GM23338 (cell line): Measurements from ENCODE around the gene GLI3. TPM values are rescaled to one million over a fixed set of nuclear protein-coding genes. Genes with fewer than 3 reads are reported as not detected.

ENCODE experiments used
- ATAC-seq: fragments of 200-7000 bp; cut with Tn5 transposase; 3 replicates; pipeline ENCODE4 v1.9.1; 2020
- DNase-seq: peaks from one replicate; pipeline ENCODE4 v3.0.0-alpha.2; 2015; ENCODE audit warnings: low spot score
- H2AFZ ChIP-seq: fragments of 200-600 bp; sonication (generic); 2 replicates; pipeline ENCODE4 v1.8.0; 2016; ENCODE audit warnings: antibody characterized with exemption, mild to moderate bottlenecking, moderate library complexity
- H3F3A ChIP-seq: fragments of 200-600 bp; sonication (generic); replicated peaks from 2 replicates; pipeline ENCODE4 v1.8.0; 2017; ENCODE audit warnings: antibody characterized with exemption, mixed run types, low read depth
- H3K27ac ChIP-seq: fragments of 200-600 bp; sonication (generic); 2 replicates; pipeline ENCODE4 v1.6.1; 2016; ENCODE audit warnings: low read depth
- H3K27me3 ChIP-seq: fragments of 200-600 bp; sonication (generic); 2 replicates; pipeline ENCODE4 v1.8.0; 2016; ENCODE audit warnings: mild to moderate bottlenecking, mixed run types, moderate library complexity; ENCODE audit not compliant: insufficient read depth
- H3K36me3 ChIP-seq: fragments of 200-600 bp; sonication (generic); 2 replicates; pipeline ENCODE4 v1.8.0; 2016; ENCODE audit warnings: mild to moderate bottlenecking; ENCODE audit not compliant: insufficient read depth
- H3K4me1 ChIP-seq: fragments of 200-600 bp; sonication (generic); 2 replicates; pipeline ENCODE4 v1.8.0; 2016; ENCODE audit warnings: mild to moderate bottlenecking, moderate library complexity; ENCODE audit not compliant: insufficient read depth
- H3K4me2 ChIP-seq: fragments of 200-600 bp; sonication (generic); 2 replicates; pipeline ENCODE4 v1.7.1; 2017; ENCODE audit warnings: mixed run types
- H3K4me3 ChIP-seq: fragments of 200-600 bp; sonication (generic); 2 replicates; pipeline ENCODE4 v1.6.1; 2016; ENCODE audit warnings: mixed run types
- H3K79me2 ChIP-seq: fragments of 200-600 bp; sonication (generic); replicated peaks from 2 replicates; pipeline ENCODE4 v1.8.0; 2017; ENCODE audit warnings: mild to moderate bottlenecking; ENCODE audit not compliant: insufficient read depth
- H3K9me2 ChIP-seq: fragments of 200-600 bp; sonication (generic); 2 replicates; pipeline ENCODE4 v1.8.0; 2017; ENCODE audit not compliant: insufficient read depth
- H4K20me1 ChIP-seq: fragments of 200-600 bp; sonication (generic); replicated peaks from 2 replicates; pipeline ENCODE4 v1.8.0; 2017; ENCODE audit warnings: mild to moderate bottlenecking; ENCODE audit not compliant: insufficient read depth
- H3K27ac Mint-ChIP-seq: 2 replicates; pipeline ENCODE4 v1.8.0; 2020; ENCODE audit warnings: inconsistent platforms, mild to moderate bottlenecking, moderate library complexity, mixed read lengths
- H3K27me3 Mint-ChIP-seq: 3 replicates; pipeline ENCODE4 v1.8.0; 2022; ENCODE audit warnings: low read depth, mild to moderate bottlenecking, moderate library complexity, mixed read lengths, inconsistent platforms; ENCODE audit not compliant: insufficient read depth, poor library complexity
- H3K36me3 Mint-ChIP-seq: 3 replicates; pipeline ENCODE4 v1.8.0; 2021; ENCODE audit warnings: low read depth, mild to moderate bottlenecking, inconsistent platforms, moderate library complexity, mixed read lengths
- H3K4me1 Mint-ChIP-seq: 3 replicates; pipeline ENCODE4 v1.8.0; 2020; ENCODE audit warnings: mild to moderate bottlenecking, inconsistent platforms, mixed read lengths
- H3K4me3 Mint-ChIP-seq: 3 replicates; pipeline ENCODE4 v1.8.0; 2021; ENCODE audit warnings: moderate library complexity, mild to moderate bottlenecking, inconsistent platforms, mixed read lengths
- H3K9me3 Mint-ChIP-seq: 3 replicates; pipeline ENCODE4 v1.8.0; 2020; ENCODE audit warnings: moderate library complexity, mild to moderate bottlenecking, inconsistent platforms, mixed read lengths
- CREB1 ChIP-seq: fragments of 250-450 bp; sonication (Bioruptor Pico); IDR thresholded peaks from 2 replicates; pipeline ENCODE4 v1.5.0; 2020; ENCODE audit warnings: low read depth, mild to moderate bottlenecking, moderate library complexity
- EZH2 ChIP-seq: fragments of 200-600 bp; sonication (generic); IDR thresholded peaks from one replicate; pipeline ENCODE4 v1.8.0; 2017; ENCODE audit warnings: antibody characterized with exemption, mild to moderate bottlenecking, low read depth; ENCODE audit not compliant: unreplicated experiment
- EZH2phosphoT487 ChIP-seq: fragments of 200-600 bp; sonication (generic); IDR thresholded peaks from one replicate; pipeline ENCODE4 v1.8.1; 2018; ENCODE audit warnings: antibody characterized with exemption; ENCODE audit not compliant: unreplicated experiment
- JUNB ChIP-seq: IDR thresholded peaks from one replicate; pipeline ENCODE4 v1.6.1; 2016; ENCODE audit warnings: antibody characterized with exemption; ENCODE audit not compliant: unreplicated experiment
- NANOG ChIP-seq: IDR thresholded peaks from 2 replicates; pipeline ENCODE4 v1.6.1; 2016; ENCODE audit warnings: antibody characterized with exemption, borderline replicate concordance
- STAT1 ChIP-seq: IDR thresholded peaks from one replicate; pipeline ENCODE4 v1.6.1; 2016; ENCODE audit warnings: antibody characterized with exemption; ENCODE audit not compliant: unreplicated experiment
- ZNF331 ChIP-seq: fragments of 250-450 bp; sonication (Bioruptor Pico); IDR thresholded peaks from 2 replicates; pipeline ENCODE4 v1.5.0; 2020; ENCODE audit warnings: low read depth, mild to moderate bottlenecking, moderate library complexity
- polyA plus RNA-seq: library from polyadenylated mRNA; unstranded; fragments of >200 nt; fragmentation: Nextera tagmentation; extraction: Ambion mirVana; gene quantifications from 2 replicates; pipeline ENCODE4 v1.2.1, GENCODE V29; 2016
- total RNA-seq: library from RNA; depleted of rRNA; stranded (reverse); fragments of >200 nt; shearing (Covaris generic); gene quantifications from 2 replicates; pipeline ENCODE4 v1.2.3, GENCODE V29; 2014
- TF ChIP-seq, protein P1 (sequence below), 2 experiments: fragments of 200-600 bp in 1 of 2; sonication (generic) in 1 of 2; conservative IDR thresholded peaks; 2 replicates each; pipeline versions ENCODE4 v1.5.1 to v1.6.1; 2016 to 2017; ENCODE audit warnings: antibody characterized with exemption in 2 of 2, low read depth in 2 of 2, mild to moderate bottlenecking in 2 of 2, moderate library complexity in 1 of 2
- TF ChIP-seq, protein P2 (sequence below): IDR thresholded peaks from 2 replicates; pipeline ENCODE4 v1.6.1; 2016; ENCODE audit warnings: antibody characterized with exemption

Gene GLI3
- total and polyA plus RNA-seq, 2 experiments from 2014 or later, result 16.1 to 17.9 TPM

DNA sequence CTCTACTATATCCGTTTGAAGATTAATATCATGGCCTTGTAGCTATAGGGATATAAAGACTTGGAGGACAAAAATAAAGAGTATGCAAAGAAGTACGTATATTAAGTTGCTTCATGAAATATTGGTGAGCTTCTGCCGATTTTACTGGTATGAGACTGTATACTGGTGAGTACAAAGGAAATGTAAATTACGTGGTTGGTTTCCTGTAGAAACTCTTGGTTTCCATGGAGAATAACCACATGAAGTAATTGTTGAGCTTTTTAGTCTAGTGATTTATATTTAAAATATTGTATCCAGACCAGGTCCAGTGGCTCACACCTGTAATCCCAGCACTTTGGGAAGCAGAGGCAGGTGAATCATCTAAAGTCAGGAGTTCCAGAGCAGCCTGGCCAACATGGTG, 32.2 kb upstream of the GLI3 start:
- Mint-ChIP-seq H3K27me3 (no peaks in the 10 kb centered on the region), H3K36me3 (no peaks in the 10 kb centered on the region), H3K4me1 (peaks cover 5% of the 10 kb centered on the region), H3K9me3 (no peaks in the 10 kb centered on the region; the same call in 2 of the 3 replicates), H3K4me3 (no peak overlapping the region), H3K27ac (no peak overlapping the region)
- Histone ChIP-seq H2AFZ (no peak overlapping the region), H3K4me1 (no peaks in the 10 kb centered on the region), H3K4me2 (no peak overlapping the region), H3K27me3 (no peaks in the 10 kb centered on the region), H3K9me2 (no peaks in the 10 kb centered on the region; the same call in 1 of the 2 replicates), H3K27ac (no peak overlapping the region), H4K20me1 (no peaks in the 10 kb centered on the region), H3F3A (no peaks in the 10 kb centered on the region), H3K4me3 (no peak overlapping the region), H3K79me2 (no peaks in the 10 kb centered on the region), H3K36me3 (no peaks in the 10 kb centered on the region)
- ATAC-seq (no peak), DNase-seq (no peak)
- no peak for TF ChIP-seq ZNF331 (CRISPR knock-in tag)
- TF ChIP-seq, protein P1, sequence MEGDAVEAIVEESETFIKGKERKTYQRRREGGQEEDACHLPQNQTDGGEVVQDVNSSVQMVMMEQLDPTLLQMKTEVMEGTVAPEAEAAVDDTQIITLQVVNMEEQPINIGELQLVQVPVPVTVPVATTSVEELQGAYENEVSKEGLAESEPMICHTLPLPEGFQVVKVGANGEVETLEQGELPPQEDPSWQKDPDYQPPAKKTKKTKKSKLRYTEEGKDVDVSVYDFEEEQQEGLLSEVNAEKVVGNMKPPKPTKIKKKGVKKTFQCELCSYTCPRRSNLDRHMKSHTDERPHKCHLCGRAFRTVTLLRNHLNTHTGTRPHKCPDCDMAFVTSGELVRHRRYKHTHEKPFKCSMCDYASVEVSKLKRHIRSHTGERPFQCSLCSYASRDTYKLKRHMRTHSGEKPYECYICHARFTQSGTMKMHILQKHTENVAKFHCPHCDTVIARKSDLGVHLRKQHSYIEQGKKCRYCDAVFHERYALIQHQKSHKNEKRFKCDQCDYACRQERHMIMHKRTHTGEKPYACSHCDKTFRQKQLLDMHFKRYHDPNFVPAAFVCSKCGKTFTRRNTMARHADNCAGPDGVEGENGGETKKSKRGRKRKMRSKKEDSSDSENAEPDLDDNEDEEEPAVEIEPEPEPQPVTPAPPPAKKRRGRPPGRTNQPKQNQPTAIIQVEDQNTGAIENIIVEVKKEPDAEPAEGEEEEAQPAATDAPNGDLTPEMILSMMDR (conservative IDR thresholded peaks at IDR 0.05; ENCODE audit: low read depth in 2 of 2), result no peak
- TF ChIP-seq EZH2phosphoT487, result no peak
- TF ChIP-seq JUNB, result no peak
- no peak for TF ChIP-seq STAT1
- no peak for TF ChIP-seq NANOG
- TF ChIP-seq, protein P2, sequence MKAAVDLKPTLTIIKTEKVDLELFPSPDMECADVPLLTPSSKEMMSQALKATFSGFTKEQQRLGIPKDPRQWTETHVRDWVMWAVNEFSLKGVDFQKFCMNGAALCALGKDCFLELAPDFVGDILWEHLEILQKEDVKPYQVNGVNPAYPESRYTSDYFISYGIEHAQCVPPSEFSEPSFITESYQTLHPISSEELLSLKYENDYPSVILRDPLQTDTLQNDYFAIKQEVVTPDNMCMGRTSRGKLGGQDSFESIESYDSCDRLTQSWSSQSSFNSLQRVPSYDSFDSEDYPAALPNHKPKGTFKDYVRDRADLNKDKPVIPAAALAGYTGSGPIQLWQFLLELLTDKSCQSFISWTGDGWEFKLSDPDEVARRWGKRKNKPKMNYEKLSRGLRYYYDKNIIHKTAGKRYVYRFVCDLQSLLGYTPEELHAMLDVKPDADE, result no peak
- TF ChIP-seq CREB1, result no peak
- no peak for TF ChIP-seq EZH2

DNA sequence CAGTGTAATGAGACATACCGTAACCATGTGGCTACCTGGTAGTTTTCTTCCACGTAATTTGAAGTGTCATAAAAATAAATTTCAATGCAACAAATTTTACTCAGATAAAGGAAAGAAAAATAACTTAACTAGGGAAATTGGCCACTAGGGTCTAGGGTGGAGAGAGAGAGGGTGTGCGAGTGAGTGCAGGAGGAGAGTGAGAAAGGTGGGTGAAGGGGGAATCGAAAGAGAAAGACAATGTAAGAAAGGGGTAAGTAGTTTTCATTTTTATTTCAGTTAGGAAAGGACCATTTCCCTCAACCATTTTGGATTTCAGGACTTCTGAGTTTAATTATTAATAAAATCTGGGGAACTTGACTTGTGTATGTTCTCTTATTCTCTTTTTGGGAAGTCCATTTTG, 27.7 kb upstream of the GLI3 start:
- DNase-seq (no peak), ATAC-seq (no peak)
- H3K36me3 ChIP-seq, result no peaks in the 10 kb centered on the region
- no peaks in the 10 kb centered on the region for H3K36me3 Mint-ChIP-seq
- peaks cover 11% of the 10 kb centered on the region for H3K4me1 ChIP-seq
- H3K79me2 ChIP-seq, result no peaks in the 10 kb centered on the region
- H3K4me3 Mint-ChIP-seq, result no peak overlapping the region
- peaks cover 20% of the 10 kb centered on the region for H3K4me1 Mint-ChIP-seq
- no peaks in the 10 kb centered on the region; the same call in 2 of the 3 replicates for H3K9me3 Mint-ChIP-seq
- peak overlapping the region; percentile 43; the same call in 1 of the 2 replicates for H2AFZ ChIP-seq
- H3K9me2 ChIP-seq, result no peaks in the 10 kb centered on the region; the same call in 1 of the 2 replicates
- H3K4me2 ChIP-seq, result no peak overlapping the region
- no peak overlapping the region for H3K27ac Mint-ChIP-seq
- H3F3A ChIP-seq, result no peaks in the 10 kb centered on the region
- TF ChIP-seq, protein P2, result no peak
- no peaks in the 10 kb centered on the region for H3K27me3 ChIP-seq
- no peak overlapping the region for H3K4me3 ChIP-seq
- peaks cover 6% of the 10 kb centered on the region for H3K27me3 Mint-ChIP-seq
- no peaks in the 10 kb centered on the region for H4K20me1 ChIP-seq
- H3K27ac ChIP-seq, result no peak overlapping the region
